Suprapubic skin (tissue), 4 donors: ENCODE measurements around the gene FILIP1L.

Experiments
- CTCF ChIP-seq, 2 donors: fragments of 200-600 bp in 1 of 2; fragments of 450-650 bp in 1 of 2; sonication (generic) in 1 of 2; IDR thresholded peaks; one replicate each; pipeline ENCODE4 v1.5.1; 2016 to 2019; ENCODE audit warnings: antibody characterized with exemption in 2 of 2, mild to moderate bottlenecking in 1 of 2, moderate library complexity in 1 of 2
- EP300 ChIP-seq: sonication (generic); formaldehyde crosslinking; IDR thresholded peaks from one replicate; pipeline ENCODE4 v1.6.1; 2017; ENCODE audit warnings: antibody characterized with exemption
- POLR2A ChIP-seq, 2 donors: fragments of 450-650 bp; IDR thresholded peaks; one replicate each; pipeline ENCODE4 v1.6.1; 2017; ENCODE audit warnings: antibody characterized with exemption in 2 of 2, mild to moderate bottlenecking in 2 of 2, moderate library complexity in 2 of 2
- POLR2AphosphoS5 ChIP-seq, 3 donors: sonication (generic); formaldehyde crosslinking; IDR thresholded peaks; one replicate each; pipeline ENCODE4 v1.6.1; 2017; ENCODE audit warnings: antibody characterized with exemption in 3 of 3

- TF ChIP-seq CTCF (IDR thresholded peaks at IDR 0.05) (no peak), POLR2A (IDR thresholded peaks at IDR 0.05) (no peak), EP300 (peak; percentile 32), POLR2AphosphoS5 (IDR thresholded peaks at IDR 0.05) (peak in 1 of 3 donors; percentile 23)
Measured at GRCh38 chr3:100041328-100041749, 73.0 kb downstream of the FILIP1L start.
